CD4-positive, CD25-positive, alpha-beta regulatory T cell (primary cell): ENCODE measurements around the gene OR6C70. TPM values are rescaled to one million over a fixed set of nuclear protein-coding genes. Genes with fewer than 3 reads are reported as not detected.
"Not testable (repeated sequence)": the region's sequence is repeated elsewhere in the genome, so short reads cannot be mapped to it uniquely, and the experiment has no call there.

Experiments
- ATAC-seq, 2 donors: fragments of 150-1000 bp; cut with Tn5 transposase; one replicate each; pipeline ENCODE4 v1.10.0; 2021; ENCODE audit warnings: low read depth in 2 of 2, moderate number of reproducible peaks in 2 of 2, moderate library complexity in 1 of 2
- DNase-seq, 3 donors: peaks; one replicate each; pipeline versions ENCODE4 v3.0.0 to v3.0.0-alpha.2; 2012 to 2022; ENCODE audit warnings: mixed read lengths in 1 of 3
- H3K27ac ChIP-seq: one replicate; pipeline ENCODE4 v1.7.0; 2013; ENCODE audit warnings: mild to moderate bottlenecking, low read length; ENCODE audit not compliant: insufficient read depth, poor library complexity, severe bottlenecking
- H3K27me3 ChIP-seq: one replicate; pipeline ENCODE4 v1.7.0; 2013; ENCODE audit warnings: low read length; ENCODE audit not compliant: control insufficient read depth, insufficient read depth
- H3K36me3 ChIP-seq: one replicate; pipeline ENCODE4 v1.7.0; 2013; ENCODE audit warnings: mild to moderate bottlenecking, low read length, moderate library complexity; ENCODE audit not compliant: control insufficient read depth, insufficient read depth
- H3K4me1 ChIP-seq: 2 replicates; pipeline ENCODE4 v1.7.0; 2013; ENCODE audit warnings: mild to moderate bottlenecking, low read length; ENCODE audit not compliant: insufficient read depth, control insufficient read depth, poor library complexity, severe bottlenecking
- H3K4me3 ChIP-seq: one replicate; pipeline ENCODE4 v1.7.0; 2013; ENCODE audit warnings: low read depth, mild to moderate bottlenecking, low read length, moderate library complexity
- H3K9me3 ChIP-seq, 2 experiments: 1 replicate in 1 of 2; 2 replicates in 1 of 2; pipeline ENCODE4 v1.7.0; 2013; ENCODE audit warnings: low read length in 2 of 2, mild to moderate bottlenecking in 1 of 2, moderate library complexity in 1 of 2; ENCODE audit not compliant: control insufficient read depth in 2 of 2
- H3K27ac Mint-ChIP-seq, 3 donors: one replicate each; pipeline ENCODE4 v1.8.0; 2020 to 2022; ENCODE audit warnings: mild to moderate bottlenecking in 3 of 3, mixed read lengths in 3 of 3, moderate library complexity in 2 of 3
- H3K27me3 Mint-ChIP-seq: one replicate; pipeline ENCODE4 v1.8.0; 2022; ENCODE audit warnings: mild to moderate bottlenecking, mixed read lengths
- H3K36me3 Mint-ChIP-seq: one replicate; pipeline ENCODE4 v1.8.0; 2020; ENCODE audit warnings: mixed read lengths
- H3K4me1 Mint-ChIP-seq, 4 donors: one replicate each; pipeline ENCODE4 v1.8.0; 2020 to 2022; ENCODE audit warnings: mixed read lengths in 4 of 4, mild to moderate bottlenecking in 1 of 4
- H3K4me3 Mint-ChIP-seq, 4 donors: one replicate each; pipeline ENCODE4 v1.8.0; 2020 to 2022; ENCODE audit warnings: mild to moderate bottlenecking in 4 of 4, mixed read lengths in 4 of 4, moderate library complexity in 3 of 4
- H3K9me3 Mint-ChIP-seq, 7 donors: one replicate each; pipeline ENCODE4 v1.8.0; 2020 to 2022; ENCODE audit warnings: mixed read lengths in 7 of 7, mild to moderate bottlenecking in 3 of 7, moderate library complexity in 2 of 7
- polyA plus RNA-seq, 4 donors: library from polyadenylated mRNA; unstranded; fragments of 300-500 nt; fragmentation: Illumina TruSeq; gene quantifications; one replicate each; pipeline ENCODE4 v1.2.3, GENCODE V29; 2021
- total RNA-seq: library from RNA; stranded (reverse); gene quantifications from one replicate; pipeline ENCODE4 v1.2.3, GENCODE V29; 2022

The OR6C70 gene
- total and polyA plus RNA-seq, 5 donors from 2014 or later: not detected

- not testable (repeated sequence) for H3K27me3 ChIP-seq, H3K4me3 Mint-ChIP-seq, H3K36me3 ChIP-seq, H3K4me1 Mint-ChIP-seq, H3K27ac Mint-ChIP-seq, ATAC-seq, H3K27ac ChIP-seq, DNase-seq, H3K9me3 Mint-ChIP-seq, H3K4me1 ChIP-seq, H3K36me3 Mint-ChIP-seq, H3K9me3 ChIP-seq, H3K4me3 ChIP-seq
- peaks cover 23% of the 10 kb centered on the region for H3K27me3 Mint-ChIP-seq
Measured at GRCh38 chr12:55484284-55484683, 14.3 kb upstream of the OR6C70 start.

DNA sequence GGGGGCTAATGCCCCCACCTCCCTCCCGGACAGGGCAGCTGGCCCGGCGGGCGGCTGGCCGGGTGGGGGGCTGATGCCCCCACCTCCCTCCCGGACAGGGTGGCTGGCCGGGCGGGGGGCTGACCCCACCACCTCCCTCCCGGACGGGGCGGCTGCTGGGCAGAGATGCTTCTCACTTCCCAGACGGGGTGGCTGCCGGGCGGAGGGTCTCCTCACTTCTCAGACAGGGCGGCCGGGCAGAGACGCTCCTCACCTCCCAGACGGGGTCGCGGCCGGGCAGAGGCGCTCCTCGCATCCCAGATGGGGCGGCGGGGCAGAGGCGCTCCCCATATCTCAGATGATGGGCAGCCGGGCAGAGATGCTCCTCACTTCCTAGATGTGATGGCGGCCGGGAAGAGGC, 9.2 kb upstream of the OR6C70 start:
- not testable (repeated sequence) for H3K9me3 Mint-ChIP-seq, H3K27ac Mint-ChIP-seq, ATAC-seq, H3K9me3 ChIP-seq, DNase-seq, H3K27me3 ChIP-seq, H3K36me3 ChIP-seq, H3K4me3 Mint-ChIP-seq, H3K4me3 ChIP-seq, H3K4me1 Mint-ChIP-seq, H3K4me1 ChIP-seq, H3K27ac ChIP-seq, H3K36me3 Mint-ChIP-seq
- peaks cover 23% of the 10 kb centered on the region for H3K27me3 Mint-ChIP-seq

GRCh38 chr12:55472264-55472663, 2.3 kb upstream of the OR6C70 start:
- H3K4me3 Mint-ChIP-seq: no peak overlapping the region
- DNase-seq: no peak
- peaks cover 8% of the 10 kb centered on the region for H3K27me3 ChIP-seq
- H3K4me1 ChIP-seq: no peaks in the 10 kb centered on the region
- no peak for ATAC-seq
- no peak overlapping the region for H3K27ac ChIP-seq
- H3K36me3 Mint-ChIP-seq: no peaks in the 10 kb centered on the region
- H3K27me3 Mint-ChIP-seq: no peaks in the 10 kb centered on the region
- no peak overlapping the region for H3K27ac Mint-ChIP-seq
- no peaks in the 10 kb centered on the region for H3K9me3 Mint-ChIP-seq
- H3K4me1 Mint-ChIP-seq: no peaks in the 10 kb centered on the region
- H3K4me3 ChIP-seq: no peak overlapping the region
- no peaks in the 10 kb centered on the region for H3K9me3 ChIP-seq
- no peaks in the 10 kb centered on the region for H3K36me3 ChIP-seq

GRCh38 chr12:55469291-55469690, 647 bp downstream of the OR6C70 start:
- H3K36me3 Mint-ChIP-seq: no peaks in the 10 kb centered on the region
- H3K4me3 ChIP-seq: no peak overlapping the region
- no peaks in the 10 kb centered on the region for H3K27me3 Mint-ChIP-seq
- no peak for ATAC-seq
- H3K27ac Mint-ChIP-seq: no peak overlapping the region
- peaks cover 6% of the 10 kb centered on the region for H3K27me3 ChIP-seq
- no peak overlapping the region for H3K27ac ChIP-seq
- peaks cover 0 to 4% (median 0%) of the 10 kb centered on the region in 7 donors for H3K9me3 Mint-ChIP-seq
- no peak for DNase-seq
- no peaks in the 10 kb centered on the region for H3K4me1 Mint-ChIP-seq
- no peaks in the 10 kb centered on the region for H3K36me3 ChIP-seq
- H3K4me3 Mint-ChIP-seq: no peak overlapping the region
- no peaks in the 10 kb centered on the region for H3K4me1 ChIP-seq
- H3K9me3 ChIP-seq: no peaks in the 10 kb centered on the region

DNA sequence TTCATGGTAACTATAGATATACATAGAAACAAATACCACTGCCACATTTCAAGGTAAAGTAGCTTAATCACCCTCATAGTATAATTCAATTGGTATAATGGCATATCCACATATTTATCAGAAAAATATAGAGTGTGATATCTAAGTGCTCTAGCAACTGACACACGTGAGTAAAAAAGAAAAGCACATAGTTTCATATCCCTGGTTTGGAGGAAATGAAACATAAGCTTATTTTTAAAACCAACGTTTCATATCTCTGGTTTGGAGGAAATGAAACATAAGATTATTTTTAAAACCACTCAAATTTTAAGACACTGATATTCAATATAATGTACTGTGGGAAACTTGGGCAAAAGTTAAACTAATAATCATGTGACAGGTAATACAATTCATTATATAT, 2.1 kb downstream of the OR6C70 start:
- H3K27ac ChIP-seq: no peak overlapping the region
- no peaks in the 10 kb centered on the region for H3K27me3 Mint-ChIP-seq
- ATAC-seq (no peak), DNase-seq (no peak)
- no peaks in the 10 kb centered on the region for H3K36me3 Mint-ChIP-seq
- H3K9me3 ChIP-seq: no peaks in the 10 kb centered on the region
- no peaks in the 10 kb centered on the region for H3K36me3 ChIP-seq
- no peak overlapping the region for H3K4me3 Mint-ChIP-seq
- H3K9me3 Mint-ChIP-seq: peaks cover 0 to 6% (median 2%) of the 10 kb centered on the region in 7 donors
- no peak overlapping the region for H3K4me3 ChIP-seq
- no peaks in the 10 kb centered on the region for H3K4me1 ChIP-seq
- no peaks in the 10 kb centered on the region for H3K4me1 Mint-ChIP-seq
- no peak overlapping the region for H3K27ac Mint-ChIP-seq
- H3K27me3 ChIP-seq: peaks cover 2% of the 10 kb centered on the region

DNA sequence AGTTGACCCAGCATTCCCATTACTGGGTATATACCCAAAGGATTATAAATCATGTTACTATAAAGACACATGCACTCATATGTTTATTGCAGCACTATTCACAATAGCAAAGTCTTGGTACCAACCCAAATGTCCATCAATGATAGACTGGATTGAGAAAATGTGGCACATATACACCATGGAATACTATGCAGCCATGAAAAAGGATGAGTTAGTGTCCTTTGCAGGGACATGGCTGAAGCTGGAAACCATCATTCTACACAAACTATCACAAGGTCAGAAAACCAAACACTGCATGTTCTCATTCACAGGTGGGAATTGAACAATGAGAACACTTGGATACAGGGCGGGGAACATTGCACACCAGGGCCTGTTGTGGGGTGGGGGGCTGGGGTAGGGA, 5.0 kb downstream of the OR6C70 start:
- not testable (repeated sequence) for H3K4me1 Mint-ChIP-seq, H3K4me1 ChIP-seq, H3K27me3 ChIP-seq, H3K27me3 Mint-ChIP-seq, H3K9me3 Mint-ChIP-seq, H3K27ac ChIP-seq, H3K9me3 ChIP-seq, H3K4me3 ChIP-seq, ATAC-seq, H3K27ac Mint-ChIP-seq, H3K36me3 Mint-ChIP-seq, H3K36me3 ChIP-seq, DNase-seq, H3K4me3 Mint-ChIP-seq

GRCh38 chr12:55448825-55449224, 21.1 kb downstream of the OR6C70 start:
- Histone ChIP-seq H3K4me1 (no peaks in the 10 kb centered on the region), H3K4me3 (no peak overlapping the region), H3K27me3 (peaks cover 10% of the 10 kb centered on the region), H3K9me3 (no peaks in the 10 kb centered on the region), H3K36me3 (no peaks in the 10 kb centered on the region), H3K27ac (no peak overlapping the region)
- H3K27me3 Mint-ChIP-seq: peaks cover 19% of the 10 kb centered on the region
- ATAC-seq: no peak
- no peak for DNase-seq
- no peaks in the 10 kb centered on the region for H3K4me1 Mint-ChIP-seq
- H3K4me3 Mint-ChIP-seq: no peak overlapping the region
- no peaks in the 10 kb centered on the region for H3K36me3 Mint-ChIP-seq
- no peak overlapping the region for H3K27ac Mint-ChIP-seq
- H3K9me3 Mint-ChIP-seq: peaks cover 0 to 2% (median 0%) of the 10 kb centered on the region in 7 donors

DNA sequence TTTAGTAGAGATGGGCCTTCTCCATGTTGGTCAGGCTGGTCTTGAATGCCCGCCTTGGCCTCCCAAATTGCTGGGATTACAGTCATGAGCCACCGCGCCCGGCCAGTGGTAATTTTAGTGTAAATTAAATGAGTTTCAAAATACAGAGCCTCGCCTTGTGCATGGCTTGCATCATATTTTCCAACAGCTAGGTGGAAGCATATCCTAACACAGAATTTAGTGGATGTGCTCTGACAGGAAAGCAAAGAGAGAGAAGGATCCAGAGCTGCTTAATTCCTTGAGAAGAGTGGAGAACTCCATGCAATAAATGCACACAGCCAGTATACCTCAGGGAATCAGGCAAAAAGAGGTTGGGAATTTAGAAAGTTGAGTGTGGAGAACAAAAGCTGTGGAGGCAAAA, 23.6 kb downstream of the OR6C70 start:
- peaks cover 0 to 13% (median 3%) of the 10 kb centered on the region in 7 donors for H3K9me3 Mint-ChIP-seq
- no peak overlapping the region for H3K4me3 Mint-ChIP-seq
- Histone ChIP-seq H3K4me3 (no peak overlapping the region), H3K9me3 (no peaks in the 10 kb centered on the region), H3K36me3 (no peaks in the 10 kb centered on the region), H3K27me3 (peaks cover 10% of the 10 kb centered on the region), H3K27ac (no peak overlapping the region), H3K4me1 (no peaks in the 10 kb centered on the region)
- ATAC-seq: no peak
- no peak overlapping the region for H3K27ac Mint-ChIP-seq
- DNase-seq: no peak
- peaks cover 12% of the 10 kb centered on the region for H3K27me3 Mint-ChIP-seq
- H3K4me1 Mint-ChIP-seq: no peaks in the 10 kb centered on the region
- no peaks in the 10 kb centered on the region for H3K36me3 Mint-ChIP-seq
